HG02970 (cell line): ENCODE results near the gene TAF4B.
"Not testable (repeated sequence)": the region's sequence is repeated elsewhere in the genome, so short reads cannot be mapped to it uniquely, and the experiment has no call there.

ENCODE experiments used
- ATAC-seq: cut with Tn5 transposase; IDR thresholded peaks from one replicate; pipeline ENCODE4 v1.9.1; 2021; ENCODE audit warnings: mild to moderate bottlenecking, moderate library complexity, moderate number of reproducible peaks; ENCODE audit not compliant: unreplicated experiment, low FRiP score

TAF4B gene

GRCh38 chr18:26303222-26303621, 77.0 kb downstream of the TAF4B start:
- not testable (repeated sequence) for ATAC-seq

- ATAC-seq, result no peak
Observed at GRCh38 chr18:26304511-26304910, 78.3 kb downstream of the TAF4B start.

- no peak for ATAC-seq
Observed at GRCh38 chr18:26307161-26307773, 81.0 kb downstream of the TAF4B start.

GRCh38 chr18:26309281-26309680, 83.0 kb downstream of the TAF4B start:
- no peak for ATAC-seq

- no peak for ATAC-seq
Observed at GRCh38 chr18:26312199-26312598, 86.0 kb downstream of the TAF4B start.

- ATAC-seq, result no peak
Observed at GRCh38 chr18:26317398-26317797, 91.2 kb downstream of the TAF4B start.

GRCh38 chr18:26320686-26321085, 94.4 kb downstream of the TAF4B start:
- no peak for ATAC-seq

- ATAC-seq, result no peak
Observed at GRCh38 chr18:26322890-26323653, 96.8 kb downstream of the TAF4B start.

- ATAC-seq, result no peak
Observed at GRCh38 chr18:26325771-26326170, 99.5 kb downstream of the TAF4B start.

GRCh38 chr18:26327062-26327461, 100.8 kb downstream of the TAF4B start:
- no peak for ATAC-seq

- ATAC-seq, result no peak
Observed at GRCh38 chr18:26332991-26333390, 106.7 kb downstream of the TAF4B start.

GRCh38 chr18:26335156-26335555, 108.9 kb downstream of the TAF4B start:
- ATAC-seq, result no peak

GRCh38 chr18:26335571-26336487, 109.6 kb downstream of the TAF4B start:
- no peak for ATAC-seq

GRCh38 chr18:26336572-26336971, 110.3 kb downstream of the TAF4B start:
- ATAC-seq, result no peak

GRCh38 chr18:26342646-26343045, 116.4 kb downstream of the TAF4B start:
- no peak for ATAC-seq

GRCh38 chr18:26350961-26351360, 124.7 kb downstream of the TAF4B start:
- ATAC-seq, result no peak

GRCh38 chr18:26356045-26356785, 130.0 kb downstream of the TAF4B start:
- ATAC-seq, result no peak

GRCh38 chr18:26357960-26358359, 131.7 kb downstream of the TAF4B start:
- ATAC-seq, result no peak

GRCh38 chr18:26362021-26362420, 135.8 kb downstream of the TAF4B start:
- ATAC-seq, result no peak

GRCh38 chr18:26367425-26367824, 141.2 kb downstream of the TAF4B start:
- ATAC-seq, result no peak
